Epithelial cell of esophagus (primary cell): ENCODE measurements around the gene PKD1L1.
"Not testable (repeated sequence)": the region's sequence is repeated elsewhere in the genome, so short reads cannot be mapped to it uniquely, and the experiment has no call there.

Experiments
- DNase-seq: peaks from one replicate; pipeline ENCODE4 v3.0.0; 2010; ENCODE audit warnings: low read depth
- H3K4me3 ChIP-seq: 2 replicates; pipeline ENCODE4 v1.5.1; 2011; ENCODE audit warnings: mild to moderate bottlenecking, low read length, control low read depth
- TF ChIP-seq, protein P1 (sequence below): IDR thresholded peaks from 2 replicates; pipeline ENCODE4 v1.5.1; 2011; ENCODE audit warnings: low read depth, mild to moderate bottlenecking, low read length, control low read depth, inconsistent platforms; ENCODE audit not compliant: insufficient read depth; ENCODE audit errors: missing control alignments

The PKD1L1 gene

DNA sequence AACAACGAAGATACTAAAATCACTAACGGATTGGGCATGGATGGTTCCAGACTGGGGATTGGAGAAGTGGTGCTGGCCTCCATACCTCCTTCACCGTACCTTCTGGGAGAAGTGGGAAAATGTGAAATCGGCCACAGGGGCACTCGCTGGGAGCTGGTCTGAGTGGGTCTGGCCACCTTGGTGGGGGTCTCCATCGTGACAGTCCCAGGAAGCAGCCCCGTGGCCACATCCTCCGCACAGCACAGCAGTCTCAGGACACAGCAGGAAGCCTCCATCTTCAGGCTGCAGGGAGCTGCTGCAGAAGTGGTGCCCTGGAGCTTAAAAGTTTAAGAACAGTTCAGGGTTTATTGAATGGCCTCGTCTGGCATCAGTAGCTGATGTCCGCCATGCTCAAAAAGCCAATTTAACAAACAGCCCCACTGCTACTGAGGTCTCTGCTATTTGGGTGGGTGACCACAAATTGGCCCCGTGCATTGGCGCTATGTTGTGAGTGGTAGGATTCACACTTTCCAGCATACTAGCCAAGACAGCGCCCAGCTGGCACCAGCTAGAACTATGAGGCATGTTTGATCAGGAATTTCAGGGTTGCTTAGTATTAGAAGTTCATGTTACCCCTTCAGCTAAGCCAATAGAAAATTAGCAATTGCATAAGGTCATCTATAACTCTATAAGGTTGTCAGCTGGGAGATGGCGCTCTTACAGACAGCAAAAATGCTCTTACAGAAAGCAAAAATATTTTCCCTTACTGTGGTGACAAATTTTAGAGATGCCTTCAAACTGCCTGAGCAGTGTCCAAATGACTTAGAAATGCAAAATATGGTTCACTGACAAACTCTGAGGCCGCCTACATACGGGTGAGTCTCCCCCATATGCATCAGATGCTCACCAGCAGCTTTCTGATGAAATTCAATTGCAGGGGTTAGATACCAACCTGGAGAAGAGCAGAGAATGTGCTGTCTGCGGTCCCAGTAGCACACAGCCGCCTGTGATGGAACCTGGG is 17.0 kb downstream of the PKD1L1 start:
- TF ChIP-seq, protein P1, sequence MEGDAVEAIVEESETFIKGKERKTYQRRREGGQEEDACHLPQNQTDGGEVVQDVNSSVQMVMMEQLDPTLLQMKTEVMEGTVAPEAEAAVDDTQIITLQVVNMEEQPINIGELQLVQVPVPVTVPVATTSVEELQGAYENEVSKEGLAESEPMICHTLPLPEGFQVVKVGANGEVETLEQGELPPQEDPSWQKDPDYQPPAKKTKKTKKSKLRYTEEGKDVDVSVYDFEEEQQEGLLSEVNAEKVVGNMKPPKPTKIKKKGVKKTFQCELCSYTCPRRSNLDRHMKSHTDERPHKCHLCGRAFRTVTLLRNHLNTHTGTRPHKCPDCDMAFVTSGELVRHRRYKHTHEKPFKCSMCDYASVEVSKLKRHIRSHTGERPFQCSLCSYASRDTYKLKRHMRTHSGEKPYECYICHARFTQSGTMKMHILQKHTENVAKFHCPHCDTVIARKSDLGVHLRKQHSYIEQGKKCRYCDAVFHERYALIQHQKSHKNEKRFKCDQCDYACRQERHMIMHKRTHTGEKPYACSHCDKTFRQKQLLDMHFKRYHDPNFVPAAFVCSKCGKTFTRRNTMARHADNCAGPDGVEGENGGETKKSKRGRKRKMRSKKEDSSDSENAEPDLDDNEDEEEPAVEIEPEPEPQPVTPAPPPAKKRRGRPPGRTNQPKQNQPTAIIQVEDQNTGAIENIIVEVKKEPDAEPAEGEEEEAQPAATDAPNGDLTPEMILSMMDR = no peak
- no peak for DNase-seq
- H3K4me3 ChIP-seq = no peak overlapping the region

DNA sequence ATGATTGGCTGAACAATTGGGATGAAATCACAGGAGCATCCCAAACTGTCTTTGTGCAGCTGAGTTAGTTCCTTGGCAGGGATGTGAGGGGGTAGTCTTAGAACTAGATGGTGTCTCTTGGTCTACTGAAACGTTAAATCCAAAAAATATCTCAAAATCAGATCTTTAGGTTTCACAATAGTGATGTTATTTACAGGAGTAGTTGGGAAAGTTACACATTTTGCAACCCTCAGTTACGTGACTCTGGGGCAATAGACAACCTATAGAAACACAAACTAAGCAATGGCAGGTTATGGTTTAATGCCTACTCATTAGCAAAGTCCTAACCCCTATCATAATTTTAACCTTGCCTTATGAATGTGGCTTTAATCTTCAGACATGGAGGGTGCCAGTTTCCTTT is 24.0 kb downstream of the PKD1L1 start:
- no peak for DNase-seq
- H3K4me3 ChIP-seq = no peak overlapping the region
- TF ChIP-seq, protein P1 = no peak

DNA sequence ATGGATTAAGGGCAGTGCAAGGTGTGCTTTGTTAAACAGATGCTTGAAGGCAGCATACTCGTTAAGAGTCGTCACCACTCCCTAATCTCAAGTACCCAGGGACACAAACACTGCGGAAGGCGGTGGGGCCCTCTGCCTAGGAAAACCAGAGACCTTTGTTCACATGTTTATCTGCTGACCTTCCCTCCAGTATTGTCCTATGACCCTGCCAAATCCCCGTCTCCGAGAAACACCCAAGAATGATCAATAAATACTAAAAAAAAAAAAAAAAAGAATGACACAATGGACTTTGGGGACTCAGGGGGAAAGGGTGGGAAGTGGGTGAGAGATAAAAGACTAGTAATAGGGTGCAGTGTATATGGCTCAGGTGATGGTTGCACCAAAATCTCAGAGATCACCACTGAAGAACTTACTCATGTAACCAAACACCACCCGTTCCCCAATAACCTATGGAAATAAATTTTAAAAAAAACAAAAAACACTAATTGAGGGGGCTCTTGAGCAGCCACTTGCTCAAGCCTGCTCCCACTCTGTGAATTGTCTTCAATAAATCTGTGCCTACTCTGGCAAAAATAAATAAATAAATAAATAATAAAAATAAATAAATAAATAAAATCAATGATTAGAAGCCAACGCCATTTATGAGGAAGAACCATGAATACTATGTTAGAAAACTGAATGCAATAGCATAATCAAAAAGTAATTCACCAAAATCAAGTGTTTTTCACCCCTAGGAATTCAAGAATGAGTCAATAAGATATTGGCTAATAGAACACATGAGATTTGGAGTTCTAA is 25.0 kb downstream of the PKD1L1 start:
- not testable (repeated sequence) for H3K4me3 ChIP-seq, DNase-seq

DNA sequence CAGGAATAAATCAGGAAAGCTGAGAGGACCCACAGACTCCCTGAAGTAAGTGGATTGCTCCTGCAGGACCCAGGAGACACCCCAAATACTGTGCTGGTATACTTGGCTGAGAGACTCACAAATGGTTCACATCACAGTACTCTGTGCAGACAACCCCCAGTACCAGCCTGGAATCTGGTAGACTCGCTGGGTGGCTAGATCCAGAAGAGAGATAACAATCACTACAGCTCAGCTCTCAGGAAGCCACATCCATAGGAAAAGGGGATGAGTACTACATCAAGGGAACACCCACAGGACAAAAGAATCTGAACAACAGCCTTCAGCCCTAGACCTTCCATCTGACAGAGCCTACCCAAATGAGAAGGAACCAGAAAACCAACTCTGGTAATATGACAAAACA is 31.8 kb downstream of the PKD1L1 start:
- not testable (repeated sequence) for H3K4me3 ChIP-seq, DNase-seq

DNA sequence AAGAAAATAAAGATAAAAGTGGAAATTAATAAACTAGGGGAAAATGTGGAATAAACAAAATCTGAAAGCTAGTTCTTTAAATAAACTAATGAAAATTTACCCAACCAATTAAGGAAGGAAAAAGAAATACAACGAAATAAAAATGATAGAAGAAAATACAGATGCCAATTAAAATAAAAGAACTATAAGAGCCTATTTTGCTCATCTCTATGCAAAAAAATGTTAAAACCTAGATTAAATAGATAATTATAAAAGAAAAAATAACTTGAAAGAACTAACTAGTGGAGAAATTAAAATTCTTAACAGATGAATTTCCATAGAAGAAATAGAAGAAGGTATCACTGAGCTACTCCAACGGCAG is 32.7 kb downstream of the PKD1L1 start:
- no peak overlapping the region for H3K4me3 ChIP-seq
- TF ChIP-seq, protein P1 = no peak

DNA sequence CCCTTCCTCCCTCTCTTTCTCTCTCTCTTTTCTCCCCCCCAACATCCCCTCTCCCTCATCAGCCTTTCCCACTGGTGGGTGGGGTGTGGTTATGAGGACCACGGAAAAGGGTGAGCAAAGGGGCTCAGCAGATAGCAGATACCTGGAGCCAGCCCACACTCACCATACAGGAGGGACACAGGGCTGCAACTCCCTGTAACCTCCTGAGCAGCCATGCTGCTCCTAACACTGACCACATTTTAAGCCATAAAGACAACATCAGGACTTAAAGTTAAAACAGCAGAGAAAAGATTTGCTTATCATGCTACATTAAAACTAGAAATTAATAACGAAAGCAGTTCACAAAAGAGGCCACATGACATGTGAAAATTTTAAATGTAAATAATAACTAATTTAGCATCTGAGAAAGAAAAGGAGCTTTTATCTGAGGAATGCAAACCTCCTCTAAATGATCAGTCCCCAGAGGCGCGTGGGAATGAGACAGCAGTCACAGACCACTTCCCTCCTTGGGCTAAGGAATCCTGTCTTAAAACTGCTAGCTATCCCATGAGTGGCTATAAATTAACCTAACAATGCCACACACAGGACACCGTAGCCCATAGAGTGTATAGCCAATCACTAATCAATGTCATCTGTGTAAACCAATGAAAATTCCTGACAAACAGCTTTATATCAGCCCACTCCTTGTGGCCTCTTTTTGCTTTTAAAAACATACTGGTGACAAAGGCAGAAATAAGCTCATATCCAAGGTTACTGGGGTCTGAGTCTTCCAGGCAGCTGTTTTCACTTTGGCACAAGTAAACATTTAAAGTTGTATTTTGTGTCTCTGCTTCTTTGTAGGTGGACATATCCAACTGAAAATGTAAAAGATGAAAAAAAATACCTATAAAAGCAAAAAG is 33.3 kb downstream of the PKD1L1 start:
- DNase-seq = no peak
- H3K4me3 ChIP-seq = no peak overlapping the region
- TF ChIP-seq, protein P1 = no peak

More for the DNA sequence above, 32.7 kb downstream of the PKD1L1 start:
- no peak for DNase-seq

DNA sequence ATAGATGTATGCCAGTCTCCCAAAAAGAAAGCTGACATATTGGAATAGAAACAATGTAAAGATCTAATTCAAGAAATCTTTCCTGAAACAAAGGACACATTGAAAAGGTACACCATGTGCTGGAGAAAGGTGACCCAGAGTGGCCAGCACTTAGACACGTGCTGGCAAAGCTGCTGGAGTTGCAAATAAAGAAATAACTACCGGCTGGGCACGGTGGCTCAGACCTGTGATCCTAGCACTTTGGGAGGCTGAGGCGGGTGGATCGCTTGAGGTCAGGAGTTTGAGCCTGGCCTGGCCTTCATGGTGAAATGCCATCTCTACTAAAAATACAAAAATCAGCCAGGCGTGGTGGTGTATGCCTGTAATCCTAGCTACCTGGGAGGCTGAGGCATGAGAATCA is 35.9 kb downstream of the PKD1L1 start:
- DNase-seq = no peak
- H3K4me3 ChIP-seq = no peak overlapping the region
- TF ChIP-seq, protein P1 = no peak
